NOMO-1 (cell line): ENCODE results near the gene CPNE8.

ENCODE experiments used
- DNase-seq, 2 experiments: peaks; one replicate each; lab custom pipeline; 2025; ENCODE audit not compliant: unreplicated experiment in 2 of 2; lab: John Stamatoyannopoulos, UW

Gene CPNE8

DNA sequence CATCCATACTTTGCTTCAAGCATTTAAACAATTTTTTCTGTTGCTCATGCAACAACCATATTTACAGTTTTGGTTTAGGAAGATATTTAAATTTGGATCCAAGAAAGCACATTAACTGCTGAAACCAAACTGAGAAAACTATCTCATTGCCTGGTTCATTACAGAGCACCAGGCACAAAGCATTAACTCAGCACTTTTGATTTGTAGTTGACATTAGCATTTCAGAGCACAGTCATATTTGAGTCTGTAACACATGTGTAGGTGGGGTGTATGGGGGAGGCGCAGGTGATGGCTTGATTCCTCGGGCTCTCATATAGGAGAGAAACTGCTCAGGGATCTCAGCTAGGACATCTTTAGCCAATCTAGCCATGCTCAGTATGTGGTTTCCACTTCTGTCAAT is 251.7 kb downstream of the CPNE8 start:
- DNase-seq: no peak

- no peak for DNase-seq
Observed at GRCh38 chr12:38648813-38649212, 256.6 kb downstream of the CPNE8 start.

DNA sequence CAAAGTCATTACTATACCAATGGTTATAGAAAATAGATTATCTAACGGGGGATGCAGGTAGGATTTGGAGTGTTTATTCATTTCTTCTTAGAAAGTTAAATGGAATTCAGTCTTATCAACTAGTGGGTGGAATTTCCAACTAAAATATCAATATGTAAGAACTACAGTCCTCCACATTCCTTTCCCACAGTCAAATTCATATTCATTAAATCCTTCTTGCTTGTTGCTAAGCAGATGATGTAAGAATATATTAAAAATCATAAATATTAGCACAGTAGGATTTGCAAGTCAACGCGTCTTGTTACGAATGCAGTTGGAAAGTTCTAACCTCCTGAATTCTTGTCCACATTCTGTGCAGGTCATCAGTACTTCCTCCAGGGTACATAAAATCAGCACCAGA is 259.2 kb downstream of the CPNE8 start:
- DNase-seq: no peak

- no peak for DNase-seq
Observed at GRCh38 chr12:38639625-38640024, 265.8 kb downstream of the CPNE8 start.

DNA sequence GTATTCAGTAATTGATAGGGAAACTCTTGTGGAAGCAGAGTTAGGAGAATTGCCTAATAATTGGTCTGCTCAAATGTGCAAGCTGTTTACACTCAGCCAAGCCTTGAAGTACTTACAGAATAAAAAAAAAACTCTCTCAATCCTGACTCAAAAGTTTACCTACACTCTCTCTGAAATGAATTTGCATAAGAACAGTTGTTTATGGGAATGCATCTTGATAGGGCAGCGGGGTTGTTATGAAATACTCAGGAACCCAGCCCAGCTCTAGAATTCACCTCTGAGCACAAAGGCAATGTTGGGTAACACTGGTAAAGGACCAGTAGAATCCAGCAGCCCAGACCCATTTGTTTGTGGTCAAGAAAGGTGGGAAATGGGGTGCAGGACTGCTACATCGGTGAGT is 267.0 kb downstream of the CPNE8 start:
- no peak for DNase-seq

GRCh38 chr12:38633511-38633910 is 271.9 kb downstream of the CPNE8 start:
- DNase-seq: no peak

- no peak for DNase-seq
Observed at GRCh38 chr12:38629064-38629463, 276.3 kb downstream of the CPNE8 start.

- no peak for DNase-seq
Observed at GRCh38 chr12:38628288-38628687, 277.1 kb downstream of the CPNE8 start.

- DNase-seq: no peak
Observed at GRCh38 chr12:38625306-38625705, 280.1 kb downstream of the CPNE8 start.

GRCh38 chr12:38614171-38614570 is 291.2 kb downstream of the CPNE8 start:
- DNase-seq: no peak

- DNase-seq: no peak
Observed at GRCh38 chr12:38610808-38611350, 294.5 kb downstream of the CPNE8 start.

GRCh38 chr12:38607295-38607694 is 298.1 kb downstream of the CPNE8 start:
- DNase-seq: no peak
